Thoracic aorta (tissue), 2 donors: ENCODE measurements around the gene DEXI. TPM values are rescaled to one million over a fixed set of nuclear protein-coding genes. Genes with fewer than 3 reads are reported as not detected.

ENCODE experiments used
- ATAC-seq: fragments of 150-250 bp; one replicate; pipeline ENCODE4 v1.8.0; 2017; ENCODE audit warnings: low read depth; ENCODE audit not compliant: insufficient number of reproducible peaks, low FRiP score
- DNase-seq: peaks from one replicate; pipeline ENCODE4 v3.0.0-alpha.2; 2020; ENCODE audit warnings: low spot score
- H3K27ac ChIP-seq, 2 donors: fragments of 200-600 bp; sonication (generic); 1 replicate in 1 of 2; 2 replicates in 1 of 2; pipeline ENCODE4 v1.5.1; 2016; ENCODE audit warnings: mild to moderate bottlenecking in 2 of 2, moderate library complexity in 2 of 2
- H3K27me3 ChIP-seq: fragments of 200-600 bp; sonication (generic); replicated peaks from 2 replicates; pipeline ENCODE4 v1.6.0; 2016; ENCODE audit warnings: mild to moderate bottlenecking; ENCODE audit not compliant: insufficient read depth
- H3K36me3 ChIP-seq: fragments of 200-600 bp; sonication (generic); one replicate; pipeline ENCODE4 v1.5.1; 2016
- H3K4me1 ChIP-seq, 2 donors: fragments of 200-600 bp; sonication (generic); 1 replicate in 1 of 2; 2 replicates in 1 of 2; pipeline versions ENCODE4 v1.5.1 to v1.6.0; 2016; ENCODE audit warnings: low read depth in 2 of 2, mild to moderate bottlenecking in 1 of 2; ENCODE audit not compliant: control insufficient read depth in 1 of 2
- H3K4me3 ChIP-seq: fragments of 200-600 bp; sonication (generic); 2 replicates; pipeline ENCODE4 v1.5.1; 2016; ENCODE audit warnings: mild to moderate bottlenecking
- H3K9me3 ChIP-seq: fragments of 200-600 bp; sonication (generic); 2 replicates; pipeline ENCODE4 v1.5.1; 2016
- total RNA-seq, 2 donors: library from RNA; depleted of rRNA; stranded (reverse); fragments of >200 nt; gene quantifications; one replicate each; pipeline versions ENCODE4 v1.1.0 to v1.2.3, GENCODE V29; 2016
- TF ChIP-seq, protein P1 (sequence below): fragments of 200-600 bp; sonication (generic); IDR thresholded peaks from one replicate; pipeline ENCODE4 v1.5.1; 2019; ENCODE audit warnings: antibody characterized with exemption

DEXI gene
- total RNA-seq, 2 donors from 2014 or later: 120 to 157 TPM

- Histone ChIP-seq H3K4me1 (no peaks in the 10 kb centered on the region), H3K27me3 (no peaks in the 10 kb centered on the region), H3K9me3 (no peaks in the 10 kb centered on the region), H3K4me3 (no peak overlapping the region), H3K36me3 (no peaks in the 10 kb centered on the region), H3K27ac (no peak overlapping the region)
- DNase-seq (no peak), ATAC-seq (no peak)
- TF ChIP-seq, protein P1, sequence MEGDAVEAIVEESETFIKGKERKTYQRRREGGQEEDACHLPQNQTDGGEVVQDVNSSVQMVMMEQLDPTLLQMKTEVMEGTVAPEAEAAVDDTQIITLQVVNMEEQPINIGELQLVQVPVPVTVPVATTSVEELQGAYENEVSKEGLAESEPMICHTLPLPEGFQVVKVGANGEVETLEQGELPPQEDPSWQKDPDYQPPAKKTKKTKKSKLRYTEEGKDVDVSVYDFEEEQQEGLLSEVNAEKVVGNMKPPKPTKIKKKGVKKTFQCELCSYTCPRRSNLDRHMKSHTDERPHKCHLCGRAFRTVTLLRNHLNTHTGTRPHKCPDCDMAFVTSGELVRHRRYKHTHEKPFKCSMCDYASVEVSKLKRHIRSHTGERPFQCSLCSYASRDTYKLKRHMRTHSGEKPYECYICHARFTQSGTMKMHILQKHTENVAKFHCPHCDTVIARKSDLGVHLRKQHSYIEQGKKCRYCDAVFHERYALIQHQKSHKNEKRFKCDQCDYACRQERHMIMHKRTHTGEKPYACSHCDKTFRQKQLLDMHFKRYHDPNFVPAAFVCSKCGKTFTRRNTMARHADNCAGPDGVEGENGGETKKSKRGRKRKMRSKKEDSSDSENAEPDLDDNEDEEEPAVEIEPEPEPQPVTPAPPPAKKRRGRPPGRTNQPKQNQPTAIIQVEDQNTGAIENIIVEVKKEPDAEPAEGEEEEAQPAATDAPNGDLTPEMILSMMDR: no peak
Observed at GRCh38 chr16:10888320-10888937, 53.8 kb downstream of the DEXI start.

DNA sequence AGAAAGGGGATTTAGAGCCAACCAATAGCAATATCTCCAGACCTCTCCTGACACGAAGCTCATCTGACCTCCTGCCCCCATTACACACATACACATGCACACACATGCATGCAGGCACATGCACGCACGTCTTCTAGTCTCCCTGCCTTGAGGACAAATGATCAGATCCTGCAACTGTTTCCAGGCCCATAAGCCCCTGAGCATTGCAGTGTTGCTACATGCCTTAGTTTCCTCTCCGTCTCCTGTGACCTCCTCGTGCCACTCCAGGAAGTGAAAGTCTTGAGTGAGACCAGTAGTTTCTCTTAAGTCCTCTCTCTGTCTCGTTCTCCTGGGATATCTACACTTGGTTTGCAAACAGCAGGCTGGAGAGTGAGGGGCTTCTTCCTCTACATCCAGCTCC, 57.0 kb downstream of the DEXI start:
- DNase-seq: no peak
- H3K9me3 ChIP-seq: no peaks in the 10 kb centered on the region
- ATAC-seq: no peak
- no peak overlapping the region for H3K27ac ChIP-seq
- no peaks in the 10 kb centered on the region for H3K4me1 ChIP-seq
- no peaks in the 10 kb centered on the region for H3K36me3 ChIP-seq
- TF ChIP-seq, protein P1: no peak
- no peak overlapping the region for H3K4me3 ChIP-seq
- no peaks in the 10 kb centered on the region for H3K27me3 ChIP-seq

- Histone ChIP-seq H3K27me3 (no peaks in the 10 kb centered on the region), H3K27ac (no peak overlapping the region), H3K36me3 (no peaks in the 10 kb centered on the region), H3K4me1 (peaks cover 6 to 18% of the 10 kb centered on the region in 2 donors), H3K9me3 (no peaks in the 10 kb centered on the region), H3K4me3 (no peak overlapping the region)
- ATAC-seq (no peak), DNase-seq (no peak)
- TF ChIP-seq, protein P1: no peak
Observed at GRCh38 chr16:10883004-10883403, 59.3 kb downstream of the DEXI start.

DNA sequence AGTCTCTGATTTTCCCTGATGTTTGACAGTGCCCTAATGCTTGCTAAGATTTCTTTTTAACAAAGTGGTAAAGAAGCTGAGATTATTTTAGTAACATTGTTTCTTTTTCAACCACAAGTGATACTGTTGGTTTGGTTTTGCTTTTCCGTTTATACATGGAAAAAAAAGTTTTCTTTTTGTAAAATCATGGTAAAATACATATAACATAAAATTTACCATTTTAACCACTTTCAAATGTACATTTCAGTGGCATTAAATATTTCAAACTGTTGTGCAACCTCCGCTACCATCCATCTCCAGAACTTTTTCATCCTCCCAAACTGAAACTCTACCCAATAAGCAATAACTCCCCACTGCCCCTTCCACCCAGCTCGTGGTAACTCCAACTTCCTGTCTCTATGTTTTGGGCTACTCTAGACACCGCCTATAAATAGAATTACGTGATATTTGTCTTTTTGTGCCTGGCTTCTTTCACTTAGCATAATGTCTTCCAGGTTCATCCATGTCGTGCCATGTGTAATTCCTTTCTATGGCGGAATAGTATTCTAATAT, 60.7 kb downstream of the DEXI start:
- H3K9me3 ChIP-seq: no peaks in the 10 kb centered on the region
- ATAC-seq (no peak), DNase-seq (no peak)
- H3K4me3 ChIP-seq: no peak overlapping the region
- no peak overlapping the region for H3K27ac ChIP-seq
- H3K27me3 ChIP-seq: no peaks in the 10 kb centered on the region
- peaks cover 6 to 18% of the 10 kb centered on the region in 2 donors for H3K4me1 ChIP-seq
- TF ChIP-seq, protein P1: no peak
- H3K36me3 ChIP-seq: no peaks in the 10 kb centered on the region

DNA sequence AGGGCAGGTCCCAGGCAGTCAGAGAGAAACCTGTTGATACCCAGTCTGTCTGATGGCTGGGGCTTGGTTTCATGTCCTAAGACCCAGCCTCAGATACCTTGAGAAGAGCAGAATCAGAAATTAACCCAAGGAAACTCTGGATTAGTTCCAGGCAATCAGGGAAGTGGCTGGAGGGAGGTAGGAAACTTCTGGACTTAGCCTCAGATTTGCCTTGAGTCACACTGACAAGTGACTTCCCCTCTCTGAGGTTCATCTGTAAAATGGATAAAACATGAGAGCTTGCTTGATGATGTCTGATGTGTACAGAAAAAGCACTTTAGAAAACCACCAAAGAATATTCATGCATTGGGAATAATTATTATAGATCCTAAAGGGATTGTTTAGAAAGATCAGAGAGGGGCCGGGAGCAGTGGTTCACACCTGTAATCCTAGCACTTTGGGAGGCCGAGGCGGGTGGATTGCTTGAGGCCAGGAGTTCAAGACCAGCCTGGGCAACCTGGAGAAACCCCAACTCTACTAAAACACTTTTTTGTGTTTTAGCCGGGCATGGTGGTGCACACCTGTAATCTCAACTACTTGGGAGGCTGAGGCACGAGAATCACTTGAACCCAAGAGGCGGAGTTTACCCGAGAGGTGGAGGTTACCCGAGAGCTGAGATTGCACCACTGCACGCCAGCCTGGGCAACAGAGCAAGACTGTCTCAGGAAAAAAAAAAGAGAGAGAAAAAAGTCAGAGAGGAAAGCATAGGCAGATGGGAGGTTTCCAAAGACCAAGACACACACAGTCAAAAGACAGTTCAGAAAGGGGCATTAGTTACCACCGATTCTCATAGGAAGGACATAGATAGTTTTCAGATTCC, 61.4 kb downstream of the DEXI start:
- no peak overlapping the region for H3K27ac ChIP-seq
- no peak for DNase-seq
- H3K9me3 ChIP-seq: no peaks in the 10 kb centered on the region
- no peak for ATAC-seq
- TF ChIP-seq, protein P1: no peak
- H3K36me3 ChIP-seq: no peaks in the 10 kb centered on the region
- peak overlapping the region; percentile 80 for H3K4me3 ChIP-seq
- peaks cover 6 to 18% of the 10 kb centered on the region in 2 donors for H3K4me1 ChIP-seq
- H3K27me3 ChIP-seq: no peaks in the 10 kb centered on the region
